ENCODE measurements around the gene MYO3B.

The MYO3B gene

DNA sequence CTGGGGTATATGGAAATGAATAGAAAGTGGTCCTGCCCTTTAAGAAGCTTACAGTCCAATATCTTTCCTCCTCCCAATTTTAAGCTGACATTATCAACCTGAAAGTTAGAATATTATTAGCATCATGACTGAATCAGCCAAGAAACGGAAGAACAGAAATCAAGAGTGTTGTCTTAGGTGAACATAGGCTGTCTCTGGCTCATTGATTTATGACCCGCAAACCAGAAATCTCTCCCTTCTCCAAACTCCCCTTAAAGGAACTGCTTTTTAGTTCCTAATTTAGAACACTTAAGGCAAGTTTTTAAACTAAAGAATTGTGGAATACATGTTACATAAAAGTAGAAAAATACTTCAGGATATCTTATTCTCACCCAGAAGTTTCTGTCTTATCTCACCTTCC is 62.7 kb downstream of the MYO3B start:
- DNase-seq, result no peak

DNA sequence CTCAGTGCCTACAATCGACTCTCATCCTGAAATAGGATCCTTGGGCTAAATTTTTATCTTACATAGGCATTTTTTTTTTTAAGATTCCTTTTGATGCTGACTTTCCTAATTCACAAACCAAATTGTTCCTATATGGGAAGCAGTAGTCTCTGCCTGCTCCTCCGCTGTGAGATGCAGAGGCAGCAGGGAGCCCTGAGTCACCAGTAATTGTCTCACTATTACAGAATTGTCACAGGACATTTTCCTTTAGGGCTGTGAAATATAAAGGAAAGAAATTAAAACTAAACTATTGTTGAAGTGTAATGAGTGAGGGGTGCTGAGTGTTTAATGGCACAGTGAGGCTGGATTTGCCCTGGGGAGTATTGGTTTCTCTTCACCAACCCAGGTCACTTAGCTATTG is 63.8 kb downstream of the MYO3B start:
- DNase-seq, result peak; percentile 67

DNA sequence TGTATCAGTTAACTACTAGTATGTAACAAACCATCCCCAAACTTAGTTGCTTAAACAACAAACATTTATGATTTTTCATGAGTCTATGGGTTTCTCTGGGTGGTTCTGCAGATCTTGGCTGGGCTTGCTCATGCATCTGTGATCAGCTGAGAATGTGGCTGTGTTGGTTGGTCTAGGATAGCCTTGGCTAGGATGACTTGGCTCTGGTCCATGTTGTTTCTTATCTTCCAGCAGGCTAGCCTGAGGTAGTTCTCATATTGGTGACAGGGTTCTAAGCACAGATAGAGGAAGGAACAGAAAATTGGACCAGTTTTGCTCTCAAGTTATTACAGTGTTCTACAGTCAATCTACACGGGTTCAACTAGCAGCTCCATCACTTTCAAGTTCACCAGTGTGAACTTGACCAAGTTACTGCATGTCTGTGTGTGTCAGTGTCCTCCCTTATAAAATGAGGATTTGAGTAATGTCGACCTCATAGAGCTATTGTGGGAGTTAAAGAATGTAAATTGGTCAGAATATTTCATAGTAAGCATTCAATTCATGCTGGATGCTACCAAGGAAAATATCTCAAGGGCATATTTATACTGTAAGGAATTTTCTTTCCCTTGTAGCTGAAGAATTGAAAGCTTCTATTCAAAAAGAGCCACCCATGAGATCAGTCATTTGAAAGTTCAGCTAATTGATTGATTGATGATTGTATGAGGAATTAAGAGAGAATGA is 65.3 kb downstream of the MYO3B start:
- no peak for DNase-seq

DNA sequence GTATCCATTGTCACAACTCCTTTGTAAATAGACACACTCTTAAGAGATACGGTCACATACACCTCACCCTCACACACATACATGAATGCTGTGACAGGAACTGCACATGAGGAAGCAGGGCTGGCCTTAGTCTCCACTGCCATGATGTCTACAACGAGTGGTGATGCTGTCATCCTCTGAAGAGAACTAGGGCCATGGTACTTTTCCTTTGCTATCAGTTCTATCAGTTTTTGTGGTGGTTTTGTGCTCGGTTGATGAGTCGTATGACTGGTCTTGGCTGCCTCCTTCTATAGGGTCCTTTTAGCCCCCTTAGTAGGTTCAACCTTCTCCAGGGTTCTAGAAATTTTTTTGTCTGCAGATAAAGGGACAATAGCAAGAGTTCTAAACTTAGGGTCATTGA is 66.0 kb downstream of the MYO3B start:
- no peak for DNase-seq

DNA sequence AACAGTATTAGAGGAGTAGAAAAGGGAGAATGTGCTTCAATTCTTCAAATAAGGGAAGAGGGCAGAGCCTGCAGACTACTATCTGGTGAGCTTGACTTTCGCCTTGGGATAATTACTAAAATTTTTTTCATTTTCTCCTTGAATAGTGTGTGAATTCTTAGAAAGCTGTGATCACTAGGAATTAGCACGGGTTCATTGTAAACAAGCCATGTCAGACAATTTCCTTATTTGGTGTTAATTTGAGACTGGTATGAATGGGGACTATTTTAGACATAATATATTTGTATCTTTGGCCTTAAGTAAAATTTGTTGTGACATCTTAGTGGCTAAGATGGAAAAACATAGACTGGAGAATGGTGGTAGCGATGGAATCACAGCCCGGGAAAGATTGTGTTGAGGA is 66.6 kb downstream of the MYO3B start:
- no peak for DNase-seq

DNA sequence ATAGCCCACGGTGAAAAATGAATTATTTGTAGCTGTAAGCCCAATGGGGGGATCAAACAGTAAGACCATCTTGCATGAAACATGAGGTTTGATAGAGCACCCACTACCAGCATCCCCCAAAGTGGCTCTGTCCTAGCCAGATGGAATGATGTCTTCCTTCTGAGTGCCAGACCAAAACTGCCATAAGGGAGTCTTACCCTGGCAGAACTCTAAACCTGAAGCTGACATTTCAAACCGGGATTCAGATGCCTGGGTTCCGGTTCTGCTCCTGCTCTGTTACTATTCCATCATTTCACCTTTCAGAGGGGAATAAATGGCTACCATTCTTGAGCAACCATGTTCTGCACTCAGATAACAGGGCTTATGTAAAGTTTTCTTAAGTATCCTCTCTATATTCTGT is 67.4 kb downstream of the MYO3B start:
- DNase-seq, result no peak

DNA sequence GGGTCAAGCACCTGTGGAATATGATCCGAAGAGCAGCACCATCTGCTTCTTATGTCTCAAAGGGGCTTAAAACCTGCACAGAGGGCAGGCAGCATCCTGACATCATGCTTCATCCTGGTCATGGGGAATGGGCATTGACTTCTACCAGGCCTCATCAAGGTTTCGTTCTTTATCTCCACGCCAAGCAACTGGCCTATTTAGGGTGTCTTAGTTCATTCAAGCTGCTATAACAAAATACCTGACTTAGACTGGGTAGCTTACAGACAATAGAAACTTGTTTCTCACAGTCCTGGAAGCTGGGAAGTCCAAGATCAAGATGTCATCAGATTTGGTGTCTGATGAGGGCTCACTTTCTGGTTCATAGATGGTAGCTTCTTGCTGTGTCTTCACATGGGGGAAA is 69.4 kb downstream of the MYO3B start:
- DNase-seq, result no peak

DNA sequence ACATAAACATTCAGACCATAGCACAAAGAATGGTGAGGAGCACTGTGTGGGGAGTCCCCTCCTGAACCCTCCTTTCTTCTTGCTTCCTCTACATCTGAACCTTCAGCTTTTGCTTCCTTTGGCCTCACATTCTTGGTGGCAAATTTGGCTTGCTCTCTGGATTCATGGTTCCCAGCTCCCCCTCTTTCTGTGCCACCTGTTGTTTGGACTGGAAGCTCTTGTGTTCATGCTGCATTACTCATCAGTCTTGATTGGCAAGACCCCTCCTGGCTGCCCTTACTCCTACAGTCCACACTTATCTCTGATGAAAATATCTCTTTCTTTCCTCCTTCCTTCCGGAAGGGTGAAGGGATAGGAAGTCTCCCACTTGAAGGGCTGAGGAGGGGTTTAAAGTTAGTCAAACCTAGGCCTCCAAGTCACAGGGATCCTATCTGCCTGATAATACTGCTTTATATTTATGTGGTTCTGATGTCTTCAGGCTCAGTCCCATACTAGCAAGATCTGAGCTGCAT is 70.0 kb downstream of the MYO3B start:
- no peak for DNase-seq

DNA sequence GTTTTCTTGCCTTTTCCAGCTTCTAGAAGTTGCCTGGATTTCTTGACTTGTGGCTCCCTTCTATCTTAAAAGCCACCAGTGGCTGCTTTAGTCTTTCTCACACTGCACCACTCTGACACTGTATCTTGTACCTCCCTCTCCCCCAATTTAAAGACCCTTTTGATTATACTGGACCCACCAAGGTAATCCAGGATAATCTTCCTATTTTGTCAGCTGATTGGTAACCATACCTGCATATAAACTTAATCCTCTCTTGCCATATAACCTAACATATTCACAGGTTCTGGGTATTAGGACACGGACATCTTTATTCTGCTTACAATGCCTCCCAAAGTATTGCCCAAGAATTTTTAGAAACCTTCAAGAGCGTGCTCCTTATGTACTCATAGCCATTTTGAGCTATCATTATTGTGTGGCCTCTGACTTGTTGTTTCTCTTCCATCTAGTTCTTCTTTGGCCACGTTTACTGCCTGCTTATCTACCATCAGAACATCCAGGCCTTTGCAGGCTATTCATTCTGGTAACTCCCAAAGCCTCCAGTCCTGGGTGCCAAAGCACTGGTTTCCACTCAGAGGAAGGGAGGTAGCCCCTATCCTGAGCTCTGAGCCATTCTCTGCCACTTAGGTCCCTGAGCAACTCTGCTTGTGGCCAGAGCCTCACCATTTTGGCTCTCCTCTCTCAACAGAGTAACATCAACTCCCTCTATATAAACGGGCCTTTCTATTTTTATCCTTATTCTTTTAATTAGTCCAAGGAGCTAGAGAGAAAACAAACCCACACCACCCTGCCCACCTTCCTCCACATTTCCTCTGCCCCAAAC is 70.8 kb downstream of the MYO3B start:
- DNase-seq, result no peak

DNA sequence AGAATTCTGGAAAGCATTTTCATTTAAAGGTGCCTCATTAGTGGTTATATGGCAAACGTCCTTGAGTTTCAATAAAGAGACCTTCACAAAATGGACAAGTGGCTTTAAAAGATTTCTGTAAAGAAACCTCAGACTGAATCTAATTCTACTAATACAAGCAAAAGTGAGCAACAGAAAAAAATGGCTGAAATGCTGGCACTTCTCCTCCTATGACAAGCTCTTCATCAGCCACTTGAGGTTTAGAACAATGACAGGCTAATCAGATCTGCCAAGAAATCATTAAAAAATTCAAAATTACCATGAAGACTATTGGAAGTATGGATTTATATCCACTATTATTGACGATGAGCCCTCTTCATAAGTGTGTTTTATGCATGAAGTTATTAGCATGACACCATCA is 71.8 kb downstream of the MYO3B start:
- no peak for DNase-seq

DNA sequence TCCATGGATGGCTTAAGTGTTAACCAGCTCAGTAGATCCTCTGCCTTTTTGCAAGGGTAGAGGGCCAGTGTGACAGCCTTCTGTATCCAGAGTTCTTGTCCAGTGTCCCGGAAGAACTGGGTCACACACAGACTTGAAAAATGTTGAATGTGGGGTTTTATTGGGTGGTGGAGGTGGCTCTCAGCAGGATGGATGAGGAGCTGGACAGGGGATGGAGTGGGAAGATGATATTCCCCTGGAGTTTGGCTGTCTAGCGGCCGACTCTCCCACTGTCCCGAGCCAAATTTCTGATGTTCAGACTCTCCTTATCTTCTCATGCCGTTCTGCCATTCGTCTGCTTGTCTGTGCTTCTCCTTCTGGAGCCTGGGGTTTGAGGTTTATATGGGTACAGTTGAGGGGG is 72.6 kb downstream of the MYO3B start:
- DNase-seq, result no peak

DNA sequence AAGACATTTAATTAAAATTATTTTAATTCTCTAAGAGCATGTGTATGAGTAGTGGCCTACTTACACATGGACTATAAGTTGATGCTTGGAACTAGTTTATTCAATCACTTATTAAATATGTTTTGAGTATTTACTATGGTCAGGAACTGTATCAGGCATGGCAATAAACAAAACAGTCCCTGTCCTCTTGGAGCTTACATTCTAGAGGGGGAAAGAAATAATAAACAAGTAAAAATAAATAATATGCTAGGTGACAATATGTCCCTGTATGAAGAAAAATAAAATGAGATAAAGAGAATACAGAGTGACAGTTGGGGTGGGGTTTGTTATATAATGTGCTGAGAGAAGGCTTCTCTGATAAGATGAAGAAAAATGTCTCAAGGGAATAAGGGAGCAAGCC is 74.5 kb downstream of the MYO3B start:
- DNase-seq, result no peak

DNA sequence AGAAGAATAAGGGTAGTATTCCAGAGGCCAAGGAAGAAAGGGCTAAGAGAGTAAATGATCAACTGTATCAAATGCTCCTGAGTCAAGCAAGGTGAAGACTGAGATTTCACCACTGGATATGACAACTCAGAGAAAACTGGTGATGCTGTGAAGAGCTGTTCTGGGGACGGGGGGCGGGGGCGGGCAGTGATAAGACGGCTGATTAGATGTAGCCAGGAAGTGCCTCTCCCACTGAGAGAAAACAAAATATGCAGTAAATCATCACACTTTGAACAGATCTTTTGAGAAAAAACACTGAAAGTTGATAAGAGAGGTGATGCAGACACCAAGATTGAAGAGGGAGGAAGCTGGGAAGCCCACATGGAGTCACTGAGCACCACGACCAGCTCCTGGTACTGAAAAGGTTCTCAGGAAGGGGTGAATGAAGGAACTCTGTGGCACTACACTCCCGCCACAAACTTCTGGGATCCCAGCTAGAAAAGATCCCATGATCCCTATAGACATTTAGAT is 75.8 kb downstream of the MYO3B start:
- no peak for DNase-seq

DNA sequence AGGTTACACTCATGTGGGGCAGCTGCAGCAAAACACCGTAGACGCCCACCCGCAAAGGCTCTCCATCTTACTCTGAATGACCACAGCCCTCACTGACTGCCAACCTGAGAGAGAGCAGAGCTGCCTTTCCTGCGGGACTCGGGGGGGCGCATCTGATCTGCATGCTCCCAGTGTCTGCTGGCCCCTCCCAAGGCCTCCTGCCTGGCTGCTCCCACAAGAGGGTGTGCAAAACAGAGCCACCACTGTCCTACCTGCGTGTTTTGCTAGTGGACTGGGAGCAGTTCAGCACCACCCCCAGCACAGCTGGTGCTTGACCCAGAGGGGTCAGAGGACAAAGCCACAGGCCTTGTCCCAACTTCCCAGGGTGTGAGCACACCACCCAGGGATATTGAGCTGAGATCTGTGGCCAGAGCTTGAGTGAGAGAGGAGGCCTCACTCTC is 76.4 kb downstream of the MYO3B start:
- DNase-seq, result no peak

DNA sequence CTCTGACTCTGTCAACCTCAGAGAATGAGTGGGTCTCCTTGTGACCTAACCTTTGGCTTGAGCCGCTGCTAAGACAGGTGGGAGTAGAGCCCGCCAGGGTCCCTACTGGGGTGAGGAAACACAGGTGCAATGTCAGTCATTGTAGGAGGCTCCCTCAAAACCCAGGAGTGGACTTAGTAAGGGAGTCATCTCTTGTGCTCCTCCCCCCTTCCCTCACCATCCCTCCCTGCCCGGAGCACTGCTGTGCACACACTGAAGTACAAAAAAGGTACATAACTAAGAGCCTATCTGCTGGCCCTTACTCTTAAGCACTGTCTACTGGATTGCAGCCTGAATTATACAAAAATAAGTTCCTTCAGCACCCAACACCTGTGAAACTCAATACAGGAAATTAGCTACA is 77.2 kb downstream of the MYO3B start:
- no peak for DNase-seq

DNA sequence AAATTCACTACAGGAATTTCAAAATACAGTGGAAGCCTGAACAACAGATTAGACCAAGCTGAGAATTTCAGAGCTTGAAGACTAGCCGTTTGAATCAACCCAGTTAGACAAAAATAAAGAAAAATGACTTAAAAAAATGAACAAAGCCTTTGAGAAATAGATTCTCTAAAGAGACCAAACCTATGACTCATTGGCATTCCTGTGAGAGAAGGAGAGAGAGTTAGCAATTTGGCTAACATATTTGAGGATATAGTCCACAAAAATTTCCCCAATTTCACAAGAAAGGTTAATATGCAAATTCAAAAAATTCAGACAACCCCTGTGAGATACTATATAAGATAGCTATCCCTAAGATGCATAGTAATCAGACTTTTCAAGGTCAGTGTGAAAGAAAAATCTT is 78.0 kb downstream of the MYO3B start:
- DNase-seq, result no peak

DNA sequence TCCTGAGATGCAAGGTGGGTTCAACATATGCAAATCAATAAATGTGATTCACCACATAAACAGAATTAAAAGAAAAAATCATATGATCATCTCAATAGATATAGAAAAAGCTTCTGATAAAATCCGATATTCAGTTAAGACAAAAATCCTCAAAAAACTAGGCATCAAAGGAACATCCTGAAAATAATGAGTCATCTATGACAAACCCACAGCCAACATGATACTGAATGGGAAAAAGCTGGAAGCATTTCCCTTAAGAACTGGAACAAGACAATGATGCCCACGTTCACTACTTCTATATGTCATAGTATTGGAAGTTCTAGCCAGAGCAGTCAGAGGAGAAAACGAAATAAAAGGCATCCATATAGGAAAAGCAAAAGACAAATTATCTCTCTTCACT is 80.4 kb downstream of the MYO3B start:
- DNase-seq, result no peak

DNA sequence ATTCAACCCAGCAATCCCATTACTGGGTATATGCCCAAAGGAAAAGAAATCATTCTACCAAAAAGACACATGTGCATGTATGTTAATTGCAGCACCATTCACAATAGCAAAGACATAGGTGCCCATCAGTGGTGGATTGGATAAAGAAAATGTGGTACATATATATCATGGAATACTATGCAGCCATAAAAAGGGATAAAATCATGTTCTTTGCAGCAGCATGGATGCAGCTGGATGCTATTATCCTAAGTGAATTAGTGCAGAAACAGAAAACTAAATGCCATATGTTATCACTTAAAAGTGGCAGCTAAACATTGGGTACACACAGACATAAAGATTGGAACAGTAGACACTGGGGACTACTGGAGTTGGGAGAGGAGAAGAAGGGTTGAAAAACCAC is 82.2 kb downstream of the MYO3B start:
- no peak for DNase-seq

DNA sequence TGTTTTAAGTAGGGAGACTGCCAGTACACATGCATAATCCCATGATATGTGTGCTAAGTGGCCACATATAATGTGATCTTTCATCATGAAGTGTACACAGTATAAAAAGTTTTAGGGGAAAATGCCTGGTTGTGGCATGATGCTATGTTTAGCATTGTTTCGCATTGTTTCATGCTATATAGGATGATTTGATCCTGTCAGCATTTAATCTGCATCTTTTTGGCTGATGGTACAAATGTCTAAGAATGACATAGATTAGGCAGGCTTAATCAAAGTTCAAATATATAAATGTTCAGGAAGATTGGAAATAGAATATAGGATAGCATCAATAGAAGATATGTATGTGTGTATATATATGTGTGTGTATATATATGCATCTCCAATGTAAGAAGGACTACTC is 83.6 kb downstream of the MYO3B start:
- DNase-seq, result no peak

DNA sequence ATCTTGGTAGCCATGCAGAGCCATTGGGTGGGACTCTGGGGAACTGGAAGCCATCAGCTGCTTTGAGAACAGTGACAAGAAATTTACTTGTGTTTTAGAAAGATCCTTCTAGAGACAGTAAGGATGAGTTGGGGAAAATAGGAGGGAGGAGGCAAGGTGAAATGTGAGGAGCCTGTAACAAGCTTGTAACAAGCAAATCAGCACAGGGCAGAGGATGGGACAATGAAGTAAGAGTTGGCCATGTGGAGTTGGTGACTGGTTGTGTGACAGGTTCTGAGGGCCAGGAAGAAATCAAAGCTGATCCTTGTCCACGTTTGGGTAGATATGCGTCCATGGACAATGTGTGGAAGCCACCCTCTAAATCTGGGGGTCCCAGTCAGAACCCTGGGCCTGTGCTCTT is 84.4 kb downstream of the MYO3B start:
- DNase-seq, result no peak

DNA sequence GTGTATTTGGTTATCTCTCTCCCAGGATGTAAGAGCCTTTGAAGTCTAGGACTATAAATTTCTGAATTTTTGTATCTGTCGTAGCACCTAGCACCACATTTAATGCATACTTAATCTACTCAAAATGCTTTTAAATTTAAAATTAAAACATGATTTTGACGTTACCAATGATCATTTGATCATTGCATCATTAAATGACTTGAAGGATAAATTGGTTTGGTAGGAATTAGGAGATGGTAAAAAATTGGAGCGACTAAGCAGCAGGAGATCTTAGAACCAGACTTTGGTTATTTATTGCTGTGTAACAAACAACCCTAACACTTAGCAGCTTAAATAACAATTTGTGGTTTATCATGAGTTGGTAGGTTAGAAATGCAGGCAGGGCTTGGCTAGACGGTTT is 84.9 kb downstream of the MYO3B start:
- no peak for DNase-seq

DNA sequence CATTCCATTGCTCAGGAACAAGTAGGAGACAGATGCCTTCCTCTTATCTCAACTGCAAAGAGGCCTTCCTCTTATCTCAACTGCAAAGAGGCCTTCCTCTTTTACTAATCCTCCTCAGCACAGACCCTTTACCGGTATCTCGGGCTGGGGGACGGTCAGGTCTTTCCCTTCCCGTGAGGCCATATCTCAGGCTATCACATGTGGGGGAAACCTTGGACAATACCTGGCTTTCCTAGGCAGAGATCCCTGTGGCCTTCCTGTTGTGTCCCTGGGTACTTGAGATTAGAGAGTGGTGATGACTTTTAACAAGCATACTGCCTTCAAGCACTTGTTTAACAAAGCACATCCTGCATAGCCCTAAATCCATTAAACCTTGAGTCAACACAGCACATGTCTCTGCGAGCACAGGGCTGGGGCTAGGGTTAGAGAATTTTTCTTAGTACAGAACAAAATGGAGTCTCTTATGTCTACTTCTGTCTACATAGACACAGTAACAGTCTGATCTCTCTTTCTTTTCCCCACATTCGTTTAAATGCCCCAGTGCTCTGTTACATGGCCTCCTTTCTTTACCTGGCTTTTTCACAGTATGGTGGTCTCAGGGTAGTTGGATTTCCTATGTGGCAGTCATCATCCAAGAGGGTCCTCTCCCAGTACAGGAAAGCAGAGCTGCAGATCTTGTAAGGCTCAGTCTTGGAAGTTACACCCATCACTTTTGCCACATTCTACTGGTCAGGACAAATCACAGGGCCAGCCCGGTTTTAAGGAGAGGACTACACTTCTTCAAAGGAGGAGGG is 86.0 kb downstream of the MYO3B start:
- peak; percentile 33 for DNase-seq

DNA sequence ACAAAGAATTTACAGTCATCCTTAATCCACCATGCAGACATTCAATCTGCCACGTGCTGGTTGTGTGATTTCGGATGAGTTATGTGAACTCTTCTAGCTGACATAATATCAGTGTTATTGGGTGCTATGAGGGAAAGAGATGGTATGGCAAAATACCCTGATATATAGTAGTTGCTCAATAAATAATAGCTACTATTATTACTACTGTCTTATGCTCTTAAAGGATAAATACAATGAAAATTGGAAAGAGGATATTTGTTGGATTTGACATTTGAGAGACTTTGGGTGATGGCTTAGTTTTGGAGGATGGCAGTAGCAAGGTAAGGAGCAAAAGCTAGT is 86.5 kb downstream of the MYO3B start:
- no peak for DNase-seq

DNA sequence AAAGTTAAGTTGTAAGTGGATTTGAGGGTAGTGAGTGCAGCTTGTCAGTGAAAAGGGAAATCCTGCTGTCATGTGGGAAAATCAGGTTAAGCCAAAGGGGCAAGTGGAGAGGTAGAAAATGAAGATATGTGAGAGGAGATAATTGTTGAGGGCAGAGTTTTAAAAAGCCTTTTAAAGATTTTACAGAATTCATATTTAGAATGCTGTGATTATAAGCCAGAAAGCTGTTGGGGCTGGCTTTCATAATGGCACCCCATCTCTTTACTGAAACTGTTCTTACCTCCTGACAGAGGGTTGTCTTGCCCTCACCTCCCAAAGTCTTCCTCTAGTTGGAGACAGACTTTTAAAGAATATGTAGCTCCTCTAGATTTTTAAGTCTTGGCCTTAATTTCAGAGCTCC is 86.9 kb downstream of the MYO3B start:
- peak; percentile 17 for DNase-seq

Data from NCI-H69 (cell line).